ENCODE results near the gene EDARADD. TPM values are rescaled to one million over a fixed set of nuclear protein-coding genes. Genes with fewer than 3 reads are reported as not detected.

The EDARADD gene
- total RNA-seq, 1 experiment from 2014 or later, result 3.8 TPM

DNA sequence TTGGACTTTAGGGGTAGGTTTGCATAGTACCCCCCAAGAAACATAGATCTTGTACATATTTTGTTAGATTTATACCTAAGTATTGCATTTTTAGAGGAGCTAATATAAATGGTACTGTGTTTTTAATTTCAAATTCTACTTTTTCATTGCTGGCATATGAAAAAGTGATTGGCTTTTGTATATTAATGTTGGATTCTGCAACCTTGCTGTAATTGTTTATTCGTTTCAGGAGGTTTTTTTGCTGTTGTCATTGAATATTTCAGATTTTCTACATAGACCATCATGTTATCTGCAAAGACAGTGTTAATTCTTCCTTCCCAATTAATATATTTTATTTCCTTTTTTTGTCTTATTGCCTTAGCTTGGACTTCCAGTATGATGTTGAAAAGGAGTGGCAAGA, 23.0 kb upstream of the EDARADD start:
- H3K4me1 ChIP-seq, result no peaks in the 10 kb centered on the region
- H3K36me3 ChIP-seq, result no peaks in the 10 kb centered on the region
- H3K27me3 ChIP-seq, result no peaks in the 10 kb centered on the region
- no peak overlapping the region for H3K4me3 ChIP-seq
- no peak for DNase-seq
- H3K27ac ChIP-seq, result no peak overlapping the region
- no peaks in the 10 kb centered on the region for H3K9me3 ChIP-seq (replicated peaks)

DNA sequence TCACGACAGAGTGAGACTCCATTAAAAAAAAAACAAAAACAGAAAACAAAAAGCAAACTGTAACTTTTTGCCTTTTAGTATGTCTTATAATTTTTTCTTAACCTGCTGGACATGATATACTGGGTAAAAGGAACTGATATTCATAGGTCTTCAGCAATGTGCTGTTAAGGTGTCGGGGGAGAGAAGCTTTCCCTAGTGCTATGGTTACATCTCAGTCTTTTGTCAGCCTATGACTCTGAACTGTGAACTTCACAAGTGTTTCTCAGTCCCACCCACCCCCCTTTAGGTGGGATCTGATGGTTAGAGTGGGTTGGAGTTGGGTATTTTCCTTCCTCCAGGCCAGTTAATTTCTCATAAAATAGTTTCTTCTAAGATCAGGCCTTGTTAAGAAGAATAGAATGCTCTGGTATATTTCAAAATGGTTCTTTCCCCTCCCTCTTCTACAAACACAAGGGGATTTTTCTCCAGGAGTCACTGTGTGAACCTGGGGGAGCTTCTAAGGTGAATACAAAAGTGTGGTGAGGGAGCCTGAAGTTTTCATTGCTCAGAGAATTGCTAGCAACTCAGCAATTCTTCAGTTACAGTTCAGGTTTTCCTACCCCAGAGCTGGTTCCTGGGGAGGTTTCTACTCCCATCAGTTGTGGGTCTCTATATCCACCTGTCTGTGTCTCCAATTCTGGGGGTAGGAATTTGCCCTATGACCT, 16.1 kb upstream of the EDARADD start:
- DNase-seq, result no peak
- no peaks in the 10 kb centered on the region for H3K27me3 ChIP-seq
- no peaks in the 10 kb centered on the region for H3K4me1 ChIP-seq
- no peaks in the 10 kb centered on the region for H3K36me3 ChIP-seq
- no peak overlapping the region for H3K27ac ChIP-seq
- H3K9me3 ChIP-seq (replicated peaks), result no peaks in the 10 kb centered on the region; the same call in 1 of the 2 replicates
- H3K4me3 ChIP-seq, result no peak overlapping the region

- no peak overlapping the region for H3K27ac ChIP-seq
- H3K4me3 ChIP-seq, result no peak overlapping the region
- DNase-seq, result no peak
- no peaks in the 10 kb centered on the region for H3K36me3 ChIP-seq
- no peaks in the 10 kb centered on the region for H3K27me3 ChIP-seq
- no peaks in the 10 kb centered on the region for H3K4me1 ChIP-seq
- H3K9me3 ChIP-seq (replicated peaks), result no peaks in the 10 kb centered on the region; the same call in 1 of the 2 replicates
Measured at GRCh38 chr1:236381565-236382158, 12.4 kb upstream of the EDARADD start.

DNA sequence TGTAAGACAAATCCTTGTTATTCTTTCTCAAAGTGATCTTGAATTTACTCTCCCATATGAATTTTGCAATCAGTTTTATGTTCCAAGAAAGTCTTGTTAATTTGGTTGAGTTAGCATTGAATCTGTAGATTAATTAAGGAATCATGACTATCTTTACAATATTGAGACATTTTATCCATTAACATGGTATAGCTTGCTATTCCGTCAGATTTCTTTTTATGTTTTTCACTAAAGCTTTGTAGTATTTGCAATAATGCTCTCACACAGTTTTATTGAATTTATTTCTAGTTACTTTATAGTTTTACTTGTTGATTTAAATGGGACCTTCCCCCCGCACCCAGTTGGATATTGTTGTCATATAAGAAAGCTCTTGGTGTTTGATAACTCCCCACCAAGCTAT, 5.8 kb upstream of the EDARADD start:
- H3K9me3 ChIP-seq (replicated peaks), result no peaks in the 10 kb centered on the region
- H3K4me3 ChIP-seq, result no peak overlapping the region
- no peak overlapping the region for H3K27ac ChIP-seq
- H3K36me3 ChIP-seq, result no peaks in the 10 kb centered on the region
- no peak for DNase-seq
- no peaks in the 10 kb centered on the region for H3K27me3 ChIP-seq
- no peaks in the 10 kb centered on the region for H3K4me1 ChIP-seq

- Histone ChIP-seq H3K4me1 (no peaks in the 10 kb centered on the region), H3K27ac (no peak overlapping the region), H3K9me3 (replicated peaks) (no peaks in the 10 kb centered on the region), H3K36me3 (no peaks in the 10 kb centered on the region), H3K27me3 (no peaks in the 10 kb centered on the region), H3K4me3 (no peak overlapping the region)
- no peak for DNase-seq
Measured at GRCh38 chr1:236389253-236389652, 4.8 kb upstream of the EDARADD start.

- Histone ChIP-seq H3K27ac (no peak overlapping the region), H3K27me3 (no peaks in the 10 kb centered on the region), H3K36me3 (no peaks in the 10 kb centered on the region), H3K4me3 (no peak overlapping the region), H3K4me1 (no peaks in the 10 kb centered on the region), H3K9me3 (replicated peaks) (no peaks in the 10 kb centered on the region)
- DNase-seq, result no peak
Measured at GRCh38 chr1:236391008-236391407, 3.1 kb upstream of the EDARADD start.

DNA sequence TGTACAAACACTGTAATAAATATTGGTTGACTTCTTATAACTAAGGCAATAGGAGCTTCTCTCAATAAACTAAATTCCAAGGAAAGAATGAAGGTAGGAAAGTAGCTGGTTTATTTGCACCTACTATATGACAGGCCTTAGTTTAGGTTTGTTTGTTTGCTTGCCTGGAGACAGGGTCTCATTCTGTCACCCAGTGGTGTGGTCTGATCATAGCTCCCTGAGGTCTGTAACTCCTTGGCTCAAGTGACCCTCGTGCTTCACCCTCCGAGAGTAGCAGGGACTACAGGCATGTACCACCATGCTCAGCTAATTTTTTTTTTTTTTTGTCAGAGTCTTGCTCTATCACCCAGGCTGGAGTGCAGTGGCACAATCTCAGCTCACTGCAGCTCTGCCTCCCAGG, 1.9 kb upstream of the EDARADD start:
- Histone ChIP-seq H3K27me3 (no peaks in the 10 kb centered on the region), H3K27ac (no peak overlapping the region), H3K4me1 (no peaks in the 10 kb centered on the region)

GRCh38 chr1:236394879-236395229, 768 bp downstream of the EDARADD start:
- DNase-seq, result no peak
- Histone ChIP-seq H3K36me3 (no peaks in the 10 kb centered on the region), H3K9me3 (replicated peaks) (no peaks in the 10 kb centered on the region), H3K4me3 (peak overlapping the region; percentile 67), H3K4me1 (no peaks in the 10 kb centered on the region), H3K27me3 (no peaks in the 10 kb centered on the region), H3K27ac (no peak overlapping the region; the same call in 1 of the 2 replicates)

More for the DNA sequence above, 1.9 kb upstream of the EDARADD start:
- no peaks in the 10 kb centered on the region for H3K9me3 ChIP-seq (replicated peaks)
- DNase-seq, result no peak
- no peaks in the 10 kb centered on the region for H3K36me3 ChIP-seq
- no peak overlapping the region for H3K4me3 ChIP-seq

- Histone ChIP-seq H3K27me3 (no peaks in the 10 kb centered on the region), H3K36me3 (no peaks in the 10 kb centered on the region), H3K4me1 (no peaks in the 10 kb centered on the region), H3K27ac (no peak overlapping the region; the same call in 1 of the 2 replicates), H3K9me3 (replicated peaks) (no peaks in the 10 kb centered on the region), H3K4me3 (peak overlapping the region; percentile 67)
- DNase-seq, result peak; percentile 65 to 72
Measured at GRCh38 chr1:236395230-236395946, 1.3 kb downstream of the EDARADD start.

GRCh38 chr1:236395947-236396664, 2.0 kb downstream of the EDARADD start:
- H3K4me3 ChIP-seq, result peak overlapping the region; percentile 67
- H3K4me1 ChIP-seq, result no peaks in the 10 kb centered on the region
- no peaks in the 10 kb centered on the region for H3K36me3 ChIP-seq
- H3K9me3 ChIP-seq (replicated peaks), result no peaks in the 10 kb centered on the region
- no peak for DNase-seq
- H3K27me3 ChIP-seq, result no peaks in the 10 kb centered on the region
- H3K27ac ChIP-seq, result no peak overlapping the region

DNA sequence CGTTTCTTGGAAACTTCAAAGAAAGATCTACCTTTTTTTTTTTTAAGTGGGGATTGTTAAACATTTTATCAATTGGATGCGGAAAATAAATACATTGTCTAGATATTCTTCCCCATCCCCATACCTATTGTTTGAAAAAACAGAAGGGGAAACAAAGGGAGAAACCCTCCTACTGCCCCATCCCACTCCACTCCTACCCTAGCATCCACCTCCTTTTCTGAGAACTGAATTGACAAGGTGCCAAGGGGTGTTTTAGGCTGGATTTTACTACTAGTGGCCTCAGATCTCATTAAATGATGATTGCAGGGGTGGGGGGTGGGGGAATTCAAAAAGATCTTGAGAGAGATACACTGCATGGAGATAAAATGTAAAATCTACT, 2.6 kb downstream of the EDARADD start:
- Histone ChIP-seq H3K27me3 (no peaks in the 10 kb centered on the region), H3K4me3 (no peak overlapping the region), H3K9me3 (replicated peaks) (no peaks in the 10 kb centered on the region), H3K4me1 (no peaks in the 10 kb centered on the region), H3K27ac (no peak overlapping the region), H3K36me3 (no peaks in the 10 kb centered on the region)
- DNase-seq, result no peak

DNA sequence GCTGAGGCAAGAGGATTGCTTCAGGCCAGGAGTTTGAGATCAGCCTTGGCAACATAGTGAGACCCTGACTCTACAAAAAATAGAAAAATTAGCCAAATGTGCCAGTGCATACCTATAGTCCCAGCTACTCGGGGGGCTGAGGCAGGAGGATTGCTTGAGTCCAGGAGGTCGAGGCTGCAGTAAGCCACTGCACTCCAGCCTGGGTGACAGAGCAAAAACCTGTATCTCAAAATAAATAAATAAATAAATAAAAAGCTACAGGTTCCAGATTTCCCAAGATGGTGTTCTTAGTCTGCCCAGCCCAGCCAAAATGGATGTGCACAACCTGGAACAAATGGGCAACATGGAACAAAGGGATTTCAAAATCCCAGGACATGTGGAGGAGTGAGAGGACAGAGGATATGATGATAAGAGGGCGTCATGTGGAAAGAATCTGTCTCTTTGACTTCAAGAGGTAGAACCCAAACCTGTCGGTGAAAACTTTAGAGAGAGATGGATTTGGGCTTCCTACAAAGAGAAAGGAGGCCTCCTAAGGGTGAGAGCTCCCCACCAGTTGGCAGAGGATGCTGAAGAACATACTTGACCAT, 3.2 kb downstream of the EDARADD start:
- no peaks in the 10 kb centered on the region for H3K9me3 ChIP-seq (replicated peaks)
- no peaks in the 10 kb centered on the region for H3K27me3 ChIP-seq
- H3K36me3 ChIP-seq, result no peaks in the 10 kb centered on the region
- no peak overlapping the region for H3K4me3 ChIP-seq
- no peaks in the 10 kb centered on the region for H3K4me1 ChIP-seq
- H3K27ac ChIP-seq, result no peak overlapping the region
- no peak for DNase-seq

- no peaks in the 10 kb centered on the region for H3K4me1 ChIP-seq
- H3K27me3 ChIP-seq, result no peaks in the 10 kb centered on the region
- H3K27ac ChIP-seq, result no peak overlapping the region
- no peaks in the 10 kb centered on the region for H3K36me3 ChIP-seq
- no peaks in the 10 kb centered on the region for H3K9me3 ChIP-seq (replicated peaks)
- no peak for DNase-seq
- H3K4me3 ChIP-seq, result no peak overlapping the region
Measured at GRCh38 chr1:236398538-236398937, 4.5 kb downstream of the EDARADD start.

DNA sequence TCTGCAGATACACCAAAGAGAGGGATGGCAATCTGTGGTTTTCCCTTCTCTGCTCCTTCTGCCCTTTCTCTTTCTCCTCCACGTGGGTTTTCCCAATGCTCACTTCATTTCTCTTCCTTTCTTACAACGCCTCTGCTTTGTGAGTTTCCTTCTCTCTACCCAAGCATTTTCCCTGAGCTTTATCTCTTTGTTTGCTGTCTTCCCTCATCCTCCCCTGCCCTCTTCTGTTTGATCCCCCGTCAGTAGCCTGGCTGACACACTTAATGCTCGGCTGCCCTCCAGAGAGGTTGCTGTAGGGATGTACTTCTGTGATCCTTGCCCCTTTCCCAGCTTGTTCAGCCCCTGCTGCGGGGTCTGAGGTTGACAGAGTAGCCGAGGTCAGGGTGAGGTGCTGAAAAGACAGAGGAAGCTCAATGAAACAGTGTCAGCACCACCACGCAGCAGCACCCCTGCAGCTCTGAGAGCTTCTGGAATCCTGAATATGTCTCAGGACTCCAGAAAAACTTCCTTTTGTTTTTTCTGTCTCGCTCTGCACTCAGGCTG, 6.0 kb downstream of the EDARADD start:
- Histone ChIP-seq H3K4me3 (no peak overlapping the region), H3K27me3 (no peaks in the 10 kb centered on the region), H3K27ac (no peak overlapping the region), H3K9me3 (replicated peaks) (no peaks in the 10 kb centered on the region), H3K36me3 (no peaks in the 10 kb centered on the region), H3K4me1 (no peaks in the 10 kb centered on the region)
- DNase-seq, result no peak
